Fibroblast of lung (primary cell): ENCODE results near the gene IGFBPL1.

Source experiments
- EZH2 ChIP-seq: IDR thresholded peaks from 2 replicates; pipeline ENCODE4 v1.5.1; 2012; ENCODE audit warnings: low read length, control low read depth, mild to moderate bottlenecking; ENCODE audit errors: missing control alignments
- TF ChIP-seq, protein P1 (sequence below), 2 donors: IDR thresholded peaks in 1 of 2; conservative IDR thresholded peaks in 1 of 2; 1 replicate in 1 of 2; 2 replicates in 1 of 2; pipeline ENCODE4 v1.5.1; 2011 to 2012; ENCODE audit warnings: low read length in 2 of 2, control low read depth in 1 of 2, inconsistent platforms in 1 of 2, low read depth in 1 of 2, mild to moderate bottlenecking in 1 of 2

DNA sequence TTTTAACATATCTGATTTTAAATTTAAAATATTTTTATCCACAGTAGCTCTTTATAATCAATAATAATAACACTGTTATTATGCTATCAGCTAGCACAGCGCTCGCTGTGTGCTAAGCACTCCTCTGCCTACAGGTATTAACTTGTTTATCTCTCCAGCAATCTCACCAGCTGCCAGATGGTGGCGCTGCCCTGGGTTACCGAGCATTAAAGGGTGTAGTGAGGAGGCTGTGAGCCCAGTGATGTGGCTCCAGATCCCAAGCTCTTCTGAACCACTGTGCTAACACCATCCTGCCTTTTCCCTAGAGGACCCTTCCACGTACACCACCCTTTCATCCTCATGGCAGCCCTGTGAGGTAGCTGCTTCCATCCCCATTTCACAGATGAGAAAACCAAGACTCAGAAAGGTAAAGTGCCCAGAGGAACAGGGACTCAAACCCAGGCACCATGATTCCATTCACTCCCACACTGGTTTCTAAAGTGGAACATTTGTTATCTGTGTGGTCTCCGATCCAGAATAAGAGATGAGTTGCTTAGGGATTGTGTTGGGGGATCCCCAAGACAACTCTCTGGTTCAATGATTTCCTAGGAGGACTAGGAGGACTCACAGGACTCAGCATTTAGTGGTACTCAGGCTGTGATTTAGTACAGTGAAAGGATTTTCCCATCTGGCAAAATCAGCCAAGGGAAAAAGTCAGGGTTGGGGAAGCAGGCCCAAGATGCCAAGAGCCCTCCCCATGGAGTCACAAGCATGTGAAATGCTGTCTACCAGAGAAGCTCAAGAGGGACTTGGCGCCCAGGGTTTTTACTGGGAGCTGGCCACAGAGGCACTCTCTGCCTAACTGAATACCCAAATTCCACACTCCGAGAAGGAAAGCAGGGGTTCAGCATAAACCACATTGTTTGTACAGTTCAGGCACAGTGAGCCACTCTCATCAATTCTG lies 7.0 kb downstream of the IGFBPL1 start:
- TF ChIP-seq, protein P1, sequence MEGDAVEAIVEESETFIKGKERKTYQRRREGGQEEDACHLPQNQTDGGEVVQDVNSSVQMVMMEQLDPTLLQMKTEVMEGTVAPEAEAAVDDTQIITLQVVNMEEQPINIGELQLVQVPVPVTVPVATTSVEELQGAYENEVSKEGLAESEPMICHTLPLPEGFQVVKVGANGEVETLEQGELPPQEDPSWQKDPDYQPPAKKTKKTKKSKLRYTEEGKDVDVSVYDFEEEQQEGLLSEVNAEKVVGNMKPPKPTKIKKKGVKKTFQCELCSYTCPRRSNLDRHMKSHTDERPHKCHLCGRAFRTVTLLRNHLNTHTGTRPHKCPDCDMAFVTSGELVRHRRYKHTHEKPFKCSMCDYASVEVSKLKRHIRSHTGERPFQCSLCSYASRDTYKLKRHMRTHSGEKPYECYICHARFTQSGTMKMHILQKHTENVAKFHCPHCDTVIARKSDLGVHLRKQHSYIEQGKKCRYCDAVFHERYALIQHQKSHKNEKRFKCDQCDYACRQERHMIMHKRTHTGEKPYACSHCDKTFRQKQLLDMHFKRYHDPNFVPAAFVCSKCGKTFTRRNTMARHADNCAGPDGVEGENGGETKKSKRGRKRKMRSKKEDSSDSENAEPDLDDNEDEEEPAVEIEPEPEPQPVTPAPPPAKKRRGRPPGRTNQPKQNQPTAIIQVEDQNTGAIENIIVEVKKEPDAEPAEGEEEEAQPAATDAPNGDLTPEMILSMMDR (conservative IDR thresholded peaks at IDR 0.05 in 1 of 2, IDR thresholded peaks at IDR 0.05 in 1 of 2; ENCODE audit: low read depth in 1 of 2, low read length in 2 of 2): peak; percentile 27 to 55
- TF ChIP-seq EZH2: no peak
